ENCODE measurements around the gene PLCXD1.

PLCXD1 gene

DNA sequence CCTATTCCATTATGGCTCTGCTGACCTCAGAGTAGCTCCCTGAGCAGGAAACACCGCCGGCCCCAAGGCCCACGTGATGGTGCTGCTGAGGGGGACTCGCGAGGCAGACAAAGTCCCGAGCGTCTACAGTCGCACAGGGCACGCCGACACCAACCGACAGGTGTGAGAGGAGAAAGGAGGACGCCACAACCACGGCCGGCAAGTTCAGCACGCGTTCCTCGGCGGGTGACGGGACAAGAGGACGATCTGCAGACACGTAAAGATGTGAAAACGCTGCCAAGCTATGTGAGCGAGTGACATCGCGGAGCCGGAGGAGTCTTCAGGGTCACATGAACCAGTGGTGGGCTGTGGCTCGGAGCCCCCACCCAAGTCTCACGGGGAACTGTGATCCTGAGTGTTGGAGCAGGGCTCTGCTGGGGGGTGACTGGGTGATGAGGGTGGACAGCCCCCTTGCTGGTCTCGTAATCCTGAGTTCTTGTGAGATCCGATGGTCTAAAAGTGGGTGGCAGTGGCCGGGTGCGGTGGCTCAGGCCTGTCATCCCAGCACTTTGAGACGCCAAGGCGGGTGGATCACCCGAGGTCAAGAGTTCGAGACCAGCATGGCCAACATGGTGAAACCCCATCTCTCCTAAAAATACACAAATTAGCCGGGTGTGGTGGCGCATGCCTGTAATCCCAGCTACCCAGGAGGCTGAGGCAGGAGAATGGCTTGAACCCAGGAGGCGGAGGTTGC, 71.6 kb downstream of the PLCXD1 start:
- DNase-seq: no peak
